AG04449 (cell line): ENCODE results near the gene STARD3.
A peak's percentile ranks its signal among the peaks of the same experiment; 100 is the strongest.

ENCODE experiments used
- CTCF ChIA-PET: fragments of 350-600 bp; formaldehyde crosslinking; extraction: SDS; loops from one replicate; lab custom pipeline; 2021; ENCODE audit warnings: antibody characterized with exemption; lab: Yijun Ruan, JAX
- POLR2A ChIA-PET: fragments of 400-600, 350-600 bp; formaldehyde crosslinking; extraction: SDS; loops from one replicate; lab custom pipeline; 2020; ENCODE audit warnings: antibody characterized with exemption, inconsistent platforms; lab: Yijun Ruan, JAX
- DNase-seq: peaks from one replicate; pipeline ENCODE4 v3.0.0-alpha.2; 2010; ENCODE audit warnings: low read depth, low spot score
- H3K4me3 ChIP-seq: 2 replicates; pipeline ENCODE4 v1.5.1; 2011; ENCODE audit warnings: low read depth, mild to moderate bottlenecking, control low read depth, low read length
- CTCF ChIP-seq: IDR thresholded peaks from one replicate; pipeline ENCODE4 v1.5.1; 2011; ENCODE audit warnings: mild to moderate bottlenecking, moderate library complexity, low read length, control low read depth, inconsistent platforms; ENCODE audit not compliant: insufficient read depth; ENCODE audit errors: missing control alignments

The STARD3 gene

GRCh38 chr17:39623356-39623950 lies 13.5 kb upstream of the STARD3 start:
- H3K4me3 ChIP-seq = no peak overlapping the region
- peak; percentile 90 for TF ChIP-seq CTCF
- POLR2A ChIA-PET = interaction anchor here (1.0 kb wide), 1 partner anchor 9 kb away, joined by 3 read pairs; no protein-coding TSS in a partner anchor
- CTCF ChIA-PET = interaction anchor here (0.6 to 23.4 kb wide), 38 partner anchors 11 to 417 kb away, joined by 3 to 822 read pairs (median 10); partner anchors contain the start of genes ERBB2, MIEN1, NEUROD2 and PGAP3
- DNase-seq = no peak

GRCh38 chr17:39624313-39624712 lies 12.6 kb upstream of the STARD3 start:
- POLR2A ChIA-PET = no interaction called here
- TF ChIP-seq CTCF = no peak
- DNase-seq = no peak
- no peak overlapping the region for H3K4me3 ChIP-seq
- CTCF ChIA-PET = interaction anchor here (0.6 to 23.4 kb wide), 15 partner anchors 10 to 354 kb away, joined by 3 to 822 read pairs (median 16); partner anchors contain the start of genes MIEN1, PGAP3, PNMT and PPP1R1B

GRCh38 chr17:39625198-39625785 lies 11.7 kb upstream of the STARD3 start:
- TF ChIP-seq CTCF = no peak
- ChIA-PET CTCF (interaction anchor here (0.9 to 23.4 kb wide), 12 partner anchors 11 to 355 kb away, joined by 3 to 822 read pairs (median 6); partner anchors contain the start of genes PNMT, PPP1R1B, STARD3 and TCAP), POLR2A (no interaction called here)
- no peak for DNase-seq
- no peak overlapping the region for H3K4me3 ChIP-seq

- ChIA-PET POLR2A (no interaction called here), CTCF (interaction anchor here (0.8 to 28.8 kb wide), 6 partner anchors 2 to 99 kb away, joined by 3 to 822 read pairs (median 509); partner anchors contain the start of genes PNMT, PPP1R1B, STARD3 and TCAP)
- TF ChIP-seq CTCF = no peak
- H3K4me3 ChIP-seq = peak within 1 kb of the TSS; percentile 30
- DNase-seq = no peak
Observed at GRCh38 chr17:39626171-39627046, 10.5 kb upstream of the STARD3 start, which contains the start of gene PPP1R1B. Gene PPP1R1B (plus strand): TSS chr17:39626952. CDS start chr17:39627393, 441 bp downstream.

- no peak for TF ChIP-seq CTCF
- peak overlapping the region; percentile 30 for H3K4me3 ChIP-seq
- ChIA-PET POLR2A (interaction anchor here (1.6 kb wide), 1 partner anchor 60 kb away, joined by 4 read pairs; the partner anchor contains the start of gene PGAP3), CTCF (interaction anchor here (0.8 to 28.8 kb wide), 5 partner anchors 3 to 72 kb away, joined by 3 to 822 read pairs (median 781); partner anchors contain the start of genes PNMT, PPP1R1B, STARD3 and TCAP)
- DNase-seq = no peak
Observed at GRCh38 chr17:39627047-39627711, 9.8 kb upstream of the STARD3 start.
